IMR-90 (cell line): Measurements from ENCODE around the gene PYCARD. TPM values are rescaled to one million over a fixed set of nuclear protein-coding genes. Genes with fewer than 3 reads are reported as not detected.

ENCODE experiments used
- ATAC-seq: fragments of 200-7000 bp; cut with Tn5 transposase; 2 replicates; pipeline ENCODE4 v1.9.1; 2020; ENCODE audit warnings: low read depth, mild to moderate bottlenecking, moderate library complexity
- BruUV-seq: library from RNA; stranded (reverse); fragments of 400-500 nt; replicated peaks from 2 replicates; lab custom pipeline; 2021; lab: Mats Ljungman, UMichigan
- CTCF ChIA-PET: fragments of 300-600 bp; formaldehyde crosslinking; extraction: SDS; loops from one replicate; lab custom pipeline; 2021; ENCODE audit warnings: antibody characterized with exemption; lab: Yijun Ruan, JAX
- POLR2A ChIA-PET: fragments of 300-600 bp; sonication (Branson Sonifier 250); formaldehyde crosslinking; loops from one replicate; lab custom pipeline; 2022; ENCODE audit warnings: antibody characterized with exemption; ENCODE audit not compliant: unreplicated experiment; lab: Charles Lee
- DNase-seq: peaks from one replicate; pipeline ENCODE4 v3.0.0; 2013
- H2AFZ ChIP-seq: replicated peaks from 2 replicates; pipeline ENCODE3; 2013; ENCODE audit warnings: low read length, mild to moderate bottlenecking; ENCODE audit not compliant: poor library complexity
- H2AK5ac ChIP-seq: 2 replicates; pipeline ENCODE4 v1.6.1; 2013; ENCODE audit warnings: low read depth, low read length, inconsistent platforms
- H2AK9ac ChIP-seq: replicated peaks from 2 replicates; pipeline ENCODE3; 2013; ENCODE audit warnings: mild to moderate bottlenecking, low read depth, low read length, moderate library complexity; ENCODE audit not compliant: poor library complexity
- H2BK120ac ChIP-seq: 2 replicates; pipeline ENCODE4 v1.6.1; 2013; ENCODE audit warnings: low read depth, low read length, inconsistent platforms
- H2BK15ac ChIP-seq: 3 replicates; pipeline ENCODE4 v1.6.1; 2013; ENCODE audit warnings: low read depth, low read length, inconsistent platforms
- H2BK20ac ChIP-seq: 2 replicates; pipeline ENCODE4 v1.6.1; 2013; ENCODE audit warnings: low read depth, mild to moderate bottlenecking, inconsistent platforms, low read length, moderate library complexity
- H2BK5ac ChIP-seq: 2 replicates; pipeline ENCODE4 v1.6.1; 2013; ENCODE audit warnings: mild to moderate bottlenecking, low read depth, low read length, inconsistent platforms; ENCODE audit not compliant: poor library complexity, severe bottlenecking
- H3K14ac ChIP-seq: replicated peaks from 2 replicates; pipeline ENCODE4 v1.6.1; 2013; ENCODE audit warnings: low read depth, low read length, inconsistent platforms
- H3K18ac ChIP-seq: 2 replicates; pipeline ENCODE4 v1.6.1; 2013; ENCODE audit warnings: low read depth, low read length, control low read depth
- H3K23ac ChIP-seq: 2 replicates; pipeline ENCODE4 v1.6.1; 2013; ENCODE audit warnings: low read depth, low read length, inconsistent platforms
- H3K27ac ChIP-seq: 2 replicates; pipeline ENCODE4 v1.5.1; 2013; ENCODE audit warnings: mild to moderate bottlenecking, control low read depth, low read length; ENCODE audit not compliant: insufficient read depth
- H3K27me3 ChIP-seq: 2 replicates; pipeline ENCODE4 v1.6.1; 2013; ENCODE audit warnings: low read length; ENCODE audit not compliant: control insufficient read depth, insufficient read depth
- H3K36me3 ChIP-seq: 2 replicates; pipeline ENCODE4 v1.6.1; 2013; ENCODE audit warnings: low read length, mixed read lengths; ENCODE audit not compliant: control insufficient read depth, insufficient read depth
- H3K4ac ChIP-seq: 2 replicates; pipeline ENCODE4 v1.6.1; 2013; ENCODE audit warnings: low read depth, low read length, inconsistent platforms
- H3K4me1 ChIP-seq: 2 replicates; pipeline ENCODE4 v1.6.1; 2013; ENCODE audit warnings: low read length, mixed read lengths; ENCODE audit not compliant: control insufficient read depth, insufficient read depth
- H3K4me2 ChIP-seq: 2 replicates; pipeline ENCODE4 v1.6.1; 2013; ENCODE audit warnings: low read depth, mild to moderate bottlenecking, control low read depth, low read length, moderate library complexity
- H3K4me3 ChIP-seq: 2 replicates; pipeline ENCODE4 v1.5.1; 2013; ENCODE audit warnings: low read depth, mild to moderate bottlenecking, control low read depth, low read length, moderate library complexity; ENCODE audit not compliant: insufficient read depth
- H3K56ac ChIP-seq: 2 replicates; pipeline ENCODE4 v1.6.1; 2013; ENCODE audit warnings: low read length, inconsistent platforms; ENCODE audit not compliant: insufficient read depth; ENCODE audit errors: extremely low read depth
- H3K79me1 ChIP-seq, 2 experiments: 2 replicates each; pipeline ENCODE4 v1.6.1; 2013; ENCODE audit warnings: low read length in 2 of 2, inconsistent platforms in 1 of 2, low read depth in 1 of 2
- H3K9ac ChIP-seq: 2 replicates; pipeline ENCODE4 v1.6.1; 2013; ENCODE audit warnings: low read depth, low read length, control low read depth
- H3K9me1 ChIP-seq: 2 replicates; pipeline ENCODE4 v1.6.1; 2013; ENCODE audit warnings: low read length, inconsistent platforms; ENCODE audit not compliant: insufficient read depth
- H3K9me3 ChIP-seq: 2 replicates; pipeline ENCODE4 v1.6.1; 2013; ENCODE audit warnings: low read length; ENCODE audit not compliant: control insufficient read depth, insufficient read depth
- H4K20me1 ChIP-seq: 2 replicates; pipeline ENCODE4 v1.6.1; 2013; ENCODE audit warnings: low read length, inconsistent platforms; ENCODE audit not compliant: insufficient read depth
- H4K5ac ChIP-seq: 2 replicates; pipeline ENCODE4 v1.6.1; 2013; ENCODE audit warnings: mild to moderate bottlenecking, low read depth, low read length, control low read depth
- H4K8ac ChIP-seq, 2 experiments: 2 replicates each; pipeline ENCODE4 v1.6.1; 2013; ENCODE audit warnings: low read depth in 2 of 2, low read length in 2 of 2, control low read depth in 1 of 2, inconsistent platforms in 1 of 2
- H4K91ac ChIP-seq: 2 replicates; pipeline ENCODE4 v1.6.1; 2013; ENCODE audit warnings: low read depth, low read length, inconsistent platforms; ENCODE audit not compliant: insufficient read depth
- BHLHE40 ChIP-seq: fragments of 150-350 bp; IDR thresholded peaks from 2 replicates; pipeline ENCODE4 v1.6.1; 2016; ENCODE audit warnings: mild to moderate bottlenecking, low read depth, low read length
- CEBPB ChIP-seq: IDR thresholded peaks from 2 replicates; pipeline ENCODE4 v1.6.1; 2012; ENCODE audit warnings: low read depth, low read length, improper control_type of control experiment
- FOS ChIP-seq: fragments of 150-350 bp; IDR thresholded peaks from 2 replicates; pipeline ENCODE4 v1.6.1; 2016; ENCODE audit warnings: low read depth, low read length
- MAFK ChIP-seq: IDR thresholded peaks from 2 replicates; pipeline ENCODE4 v1.6.1; 2012; ENCODE audit warnings: low read depth, low read length, improper control_type of control experiment
- MAZ ChIP-seq: IDR thresholded peaks from 2 replicates; pipeline ENCODE4 v1.6.1; 2012; ENCODE audit warnings: low read depth, mild to moderate bottlenecking, low read length, improper control_type of control experiment, moderate library complexity, borderline replicate concordance
- MXI1 ChIP-seq: IDR thresholded peaks from 2 replicates; pipeline ENCODE4 v1.6.1; 2012; ENCODE audit warnings: low read depth, mild to moderate bottlenecking, low read length, moderate library complexity, borderline replicate concordance
- POLR2A ChIP-seq: IDR thresholded peaks from 2 replicates; pipeline ENCODE4 v1.6.1; 2012; ENCODE audit warnings: mild to moderate bottlenecking, low read depth, low read length
- RCOR1 ChIP-seq: IDR thresholded peaks from 2 replicates; pipeline ENCODE4 v1.6.1; 2012; ENCODE audit warnings: mild to moderate bottlenecking, low read length, improper control_type of control experiment; ENCODE audit not compliant: insufficient replicate concordance
- RFX5 ChIP-seq: IDR thresholded peaks from 2 replicates; pipeline ENCODE4 v1.8.0; 2012; ENCODE audit warnings: low read depth, mild to moderate bottlenecking, low read length, moderate library complexity
- SMC3 ChIP-seq: fragments of 150-350 bp; IDR thresholded peaks from 2 replicates; pipeline ENCODE4 v1.6.1; 2016; ENCODE audit warnings: low read depth, mild to moderate bottlenecking, antibody characterized with exemption, low read length, moderate library complexity
- WGBS, 2 experiments: methylation state at CpG; one replicate each; pipeline versions ENCODE4 v1.1.5 to v1.1.7; 2013; ENCODE audit warnings: missing lambda C conversion rate in 2 of 2; ENCODE audit not compliant: insufficient read length in 1 of 2; ENCODE audit errors: extremely low coverage in 2 of 2; 5-methylcytosine and 5-hydroxymethylcytosine counted together
- dilution Hi-C: fragments of 300-500 bp; cut with HindIII; formaldehyde crosslinking; loops from one replicate; pipeline ENCODE4 v1.14.3; 2018; ENCODE audit warnings: low sequenced_read_pairs; ENCODE audit not compliant: unreplicated experiment
- in situ Hi-C: fragments of 300-500 bp; cut with MboI; formaldehyde crosslinking; loops from 3 replicates; pipeline ENCODE4 v1.14.3; 2019; ENCODE audit warnings: low sequenced_read_pairs, inconsistent platforms, mixed read lengths
- intact Hi-C: fragments of 100-400 bp; cut with micrococcal nuclease; formaldehyde crosslinking; loops from 2 replicates; pipeline ENCODE4 v1.10.0; 2022
- polyA plus RNA-seq, 3 experiments: library from polyadenylated mRNA; depleted of rRNA; stranded (reverse); fragments of >200 nt; gene quantifications; 2 replicates each; pipeline ENCODE4 v1.2.3, GENCODE V29; 2012; ENCODE audit warnings: low replicate concordance in 1 of 3
- total RNA-seq: library from RNA; depleted of rRNA; stranded (reverse); fragments of >200 nt; gene quantifications from 2 replicates; pipeline ENCODE4 v1.2.3, GENCODE V29; 2012
- TF ChIP-seq, protein P1 (sequence below): conservative IDR thresholded peaks from 2 replicates; pipeline ENCODE4 v1.5.1; 2012; ENCODE audit warnings: mild to moderate bottlenecking, low read depth, low read length, improper control_type of control experiment
- TF ChIP-seq, protein P2 (sequence below): fragments of 150-350 bp; IDR thresholded peaks from 2 replicates; pipeline ENCODE4 v1.6.1; 2017; ENCODE audit warnings: mild to moderate bottlenecking, antibody characterized with exemption, low read length, low read depth

The PYCARD gene
- total and polyA plus RNA-seq, 2 of the 4 experiments (the other 2 are of a cell fraction), result 10.2 to 20.5 TPM

DNA sequence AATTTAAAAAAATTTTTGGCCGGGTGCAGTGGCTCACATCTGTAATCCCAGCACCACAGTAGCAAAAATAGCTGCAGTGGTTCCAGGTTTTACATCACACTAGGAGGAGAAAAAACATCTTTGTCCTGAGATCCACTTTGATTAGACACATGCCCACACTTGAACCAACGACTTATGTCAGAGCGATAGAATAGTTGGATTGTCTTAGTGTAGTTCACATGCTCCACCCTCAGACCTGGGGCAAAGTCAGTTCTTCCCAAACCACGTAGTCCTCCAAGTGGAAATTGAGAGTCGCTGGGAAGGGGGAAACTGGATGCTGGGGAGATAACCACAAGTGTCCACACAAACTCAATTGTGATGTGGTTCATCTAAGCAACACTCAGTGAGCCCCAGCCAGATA lies 45.8 kb upstream of the PYCARD start:
- H2AK5ac ChIP-seq, result no peak overlapping the region
- no peak overlapping the region for H2AK9ac ChIP-seq
- H3K79me1 ChIP-seq, result no peaks in the 10 kb centered on the region
- no peak overlapping the region for H2BK15ac ChIP-seq
- ATAC-seq, result no peak
- no peak for TF ChIP-seq MAFK
- no peak for TF ChIP-seq RFX5
- TF ChIP-seq MAZ, result no peak
- TF ChIP-seq FOS, result no peak
- TF ChIP-seq, protein P1, sequence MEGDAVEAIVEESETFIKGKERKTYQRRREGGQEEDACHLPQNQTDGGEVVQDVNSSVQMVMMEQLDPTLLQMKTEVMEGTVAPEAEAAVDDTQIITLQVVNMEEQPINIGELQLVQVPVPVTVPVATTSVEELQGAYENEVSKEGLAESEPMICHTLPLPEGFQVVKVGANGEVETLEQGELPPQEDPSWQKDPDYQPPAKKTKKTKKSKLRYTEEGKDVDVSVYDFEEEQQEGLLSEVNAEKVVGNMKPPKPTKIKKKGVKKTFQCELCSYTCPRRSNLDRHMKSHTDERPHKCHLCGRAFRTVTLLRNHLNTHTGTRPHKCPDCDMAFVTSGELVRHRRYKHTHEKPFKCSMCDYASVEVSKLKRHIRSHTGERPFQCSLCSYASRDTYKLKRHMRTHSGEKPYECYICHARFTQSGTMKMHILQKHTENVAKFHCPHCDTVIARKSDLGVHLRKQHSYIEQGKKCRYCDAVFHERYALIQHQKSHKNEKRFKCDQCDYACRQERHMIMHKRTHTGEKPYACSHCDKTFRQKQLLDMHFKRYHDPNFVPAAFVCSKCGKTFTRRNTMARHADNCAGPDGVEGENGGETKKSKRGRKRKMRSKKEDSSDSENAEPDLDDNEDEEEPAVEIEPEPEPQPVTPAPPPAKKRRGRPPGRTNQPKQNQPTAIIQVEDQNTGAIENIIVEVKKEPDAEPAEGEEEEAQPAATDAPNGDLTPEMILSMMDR, result no peak
- TF ChIP-seq RCOR1, result no peak
- no peak for TF ChIP-seq POLR2A
- TF ChIP-seq, protein P2, sequence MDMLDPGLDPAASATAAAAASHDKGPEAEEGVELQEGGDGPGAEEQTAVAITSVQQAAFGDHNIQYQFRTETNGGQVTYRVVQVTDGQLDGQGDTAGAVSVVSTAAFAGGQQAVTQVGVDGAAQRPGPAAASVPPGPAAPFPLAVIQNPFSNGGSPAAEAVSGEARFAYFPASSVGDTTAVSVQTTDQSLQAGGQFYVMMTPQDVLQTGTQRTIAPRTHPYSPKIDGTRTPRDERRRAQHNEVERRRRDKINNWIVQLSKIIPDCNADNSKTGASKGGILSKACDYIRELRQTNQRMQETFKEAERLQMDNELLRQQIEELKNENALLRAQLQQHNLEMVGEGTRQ, result no peak
- TF ChIP-seq BHLHE40, result no peak
- no peak for TF ChIP-seq SMC3
- TF ChIP-seq MXI1, result no peak
- no peak for TF ChIP-seq CEBPB
- H4K20me1 ChIP-seq, result no peaks in the 10 kb centered on the region
- no peak for DNase-seq
- no peak overlapping the region for H3K23ac ChIP-seq
- no peak overlapping the region for H3K56ac ChIP-seq
- BruUV-seq, result no TSS peak
- no peak overlapping the region for H2BK5ac ChIP-seq
- no peak overlapping the region for H2AFZ ChIP-seq
- no peak overlapping the region for H3K4ac ChIP-seq
- no peak overlapping the region for H4K5ac ChIP-seq
- CTCF ChIA-PET, result interaction anchor here (0.6 kb wide), 1 partner anchor 9 kb away, joined by 3 read pairs; no protein-coding TSS in a partner anchor
- no peak overlapping the region for H3K4me3 ChIP-seq
- no peak overlapping the region for H3K27ac ChIP-seq
- H2BK20ac ChIP-seq, result no peak overlapping the region
- dilution Hi-C loops, result no loop called here
- WGBS, 2 experiments, result no CpG with 5 or more reads among the region's 5 CpGs
- H3K9me3 ChIP-seq, result no peaks in the 10 kb centered on the region
- H3K4me2 ChIP-seq, result no peak overlapping the region
- intact Hi-C loops, result no loop called here
- H3K27me3 ChIP-seq, result peaks cover 2% of the 10 kb centered on the region; the same call in 1 of the 2 replicates
- H3K4me1 ChIP-seq, result no peaks in the 10 kb centered on the region
- no peaks in the 10 kb centered on the region for H3K9me1 ChIP-seq
- no peak overlapping the region for H3K14ac ChIP-seq
- H3K9ac ChIP-seq, result no peak overlapping the region
- H3K36me3 ChIP-seq, result no peaks in the 10 kb centered on the region
- no peak overlapping the region for H4K91ac ChIP-seq
- no peak overlapping the region for H3K18ac ChIP-seq
- POLR2A ChIA-PET, result no interaction called here
- H4K8ac ChIP-seq, result no peak overlapping the region
- no peak overlapping the region for H2BK120ac ChIP-seq
- in situ Hi-C loops, result no loop called here
